Lung (tissue), 12 donors: ENCODE results near the gene METTL26. TPM values are rescaled to one million over a fixed set of nuclear protein-coding genes. Genes with fewer than 3 reads are reported as not detected.

Source experiments
- ATAC-seq: fragments of 200-7000 bp; cut with Tn5 transposase; one replicate; pipeline ENCODE4 v1.9.1; 2020; ENCODE audit warnings: moderate number of reproducible peaks; ENCODE audit not compliant: insufficient read depth, low FRiP score
- DNase-seq, 3 donors: peaks; one replicate each; pipeline ENCODE4 v3.0.0-alpha.2; 2013 to 2017
- H3K27ac ChIP-seq, 2 donors: one replicate each; pipeline ENCODE4 v1.5.1; 2013; ENCODE audit warnings: mild to moderate bottlenecking in 2 of 2, moderate library complexity in 2 of 2, control low read depth in 1 of 2, inconsistent platforms in 1 of 2, low read depth in 1 of 2, low read length in 1 of 2
- H3K27me3 ChIP-seq, 3 donors: one replicate each; pipeline ENCODE4 v1.5.1; 2013; ENCODE audit warnings: low read length in 2 of 3; ENCODE audit not compliant: control insufficient read depth in 3 of 3, insufficient read depth in 3 of 3
- H3K36me3 ChIP-seq, 4 donors: one replicate each; pipeline ENCODE4 v1.5.1; 2013; ENCODE audit warnings: low read length in 4 of 4, mild to moderate bottlenecking in 1 of 4, moderate library complexity in 1 of 4; ENCODE audit not compliant: control insufficient read depth in 4 of 4, insufficient read depth in 4 of 4
- H3K4me1 ChIP-seq, 5 donors: one replicate each; pipeline ENCODE4 v1.5.1; 2013; ENCODE audit warnings: low read length in 5 of 5, mild to moderate bottlenecking in 2 of 5, moderate library complexity in 1 of 5; ENCODE audit not compliant: control insufficient read depth in 5 of 5, insufficient read depth in 5 of 5
- H3K4me3 ChIP-seq: one replicate; pipeline ENCODE4 v1.5.1; 2013; ENCODE audit warnings: mild to moderate bottlenecking, control low read depth, moderate library complexity
- H3K9ac ChIP-seq, 2 donors: one replicate each; pipeline ENCODE4 v1.5.1; 2013; ENCODE audit warnings: low read length in 2 of 2, control low read depth in 1 of 2; ENCODE audit not compliant: insufficient read depth in 1 of 2
- H3K9me3 ChIP-seq, 4 donors: one replicate each; pipeline ENCODE4 v1.5.1; 2013; ENCODE audit warnings: low read length in 3 of 4, mild to moderate bottlenecking in 1 of 4, moderate library complexity in 1 of 4; ENCODE audit not compliant: control insufficient read depth in 4 of 4, insufficient read depth in 3 of 4
- CTCF ChIP-seq: IDR thresholded peaks from 2 replicates; pipeline ENCODE4 v1.5.1; 2012; ENCODE audit warnings: mild to moderate bottlenecking; ENCODE audit errors: control extremely low read depth, extremely low read depth
- WGBS, 2 donors: extraction: QIAGEN DNeasy Blood & Tissue Kit; methylation state at CpG; one replicate each; pipeline ENCODE4 v1.1.7; 2013; 5-methylcytosine and 5-hydroxymethylcytosine counted together
- polyA plus RNA-seq, 2 donors: library from polyadenylated mRNA; stranded (reverse); fragments of 200-250 nt; gene quantifications; one replicate each; pipeline ENCODE4 v1.2.1, GENCODE V29; 2013
- total RNA-seq, 2 donors: library from RNA; depleted of rRNA in 1 of 2; stranded (reverse); fragments of >200 nt in 1 of 2; gene quantifications; one replicate each; pipeline ENCODE4 v1.2.1, GENCODE V29; 2014 to 2021
- donor health status: control.
- donor health status: control.
- donor health status: Bipolar disorder and iron deficiency.
- donor health status: healthy.
- donor health status: DM: yes; HTN: yes; CAD: no.

METTL26 gene
- total and polyA plus RNA-seq, 4 donors, result 36.1 to 200 (median 114) TPM

DNA sequence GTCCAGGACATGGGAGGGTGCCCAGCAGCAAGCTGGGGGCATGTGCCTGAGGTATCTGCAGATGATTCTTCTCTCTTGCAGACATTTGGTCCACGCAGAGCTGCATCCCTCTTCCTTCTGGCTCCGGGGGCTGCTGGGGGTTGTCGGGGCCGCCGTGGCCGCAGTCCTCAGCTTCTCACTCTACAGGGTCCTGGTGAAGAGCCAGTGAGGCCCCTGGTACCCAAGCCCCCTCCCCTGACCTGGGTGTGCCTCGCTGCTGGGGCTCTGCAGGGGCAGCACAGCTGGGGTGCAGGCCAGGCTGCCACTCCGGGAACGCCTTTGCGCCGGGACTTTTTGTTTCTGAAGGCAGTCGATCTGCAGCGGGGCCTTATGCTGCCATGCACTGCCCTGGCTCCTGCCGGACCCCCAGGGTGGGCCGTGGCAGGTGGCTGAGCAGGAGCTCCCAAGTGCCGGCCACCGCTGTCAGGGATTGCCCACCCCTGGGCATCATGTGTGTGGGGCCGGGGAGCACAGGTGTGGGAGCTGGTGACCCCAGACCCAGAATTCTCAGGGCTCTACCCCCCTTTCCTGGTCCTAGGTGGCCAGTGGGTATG, 37.4 kb upstream of the METTL26 start:
- H3K9ac ChIP-seq, result no peak overlapping the region
- H3K27ac ChIP-seq, result no peak overlapping the region
- DNase-seq (no peak), ATAC-seq (no peak)
- no peaks in the 10 kb centered on the region for H3K27me3 ChIP-seq
- WGBS, 2 donors, result 93 to 96% methylated on average over 17 to 18 of the region's 18 CpGs
- H3K4me3 ChIP-seq, result no peak overlapping the region
- H3K9me3 ChIP-seq, result peaks cover 0 to 4% (median 0%) of the 10 kb centered on the region in 4 donors
- no peak for TF ChIP-seq CTCF
- H3K36me3 ChIP-seq, result peaks cover 2 to 46% (median 19%) of the 10 kb centered on the region in 4 donors
- H3K4me1 ChIP-seq, result peaks cover 0 to 21% (median 4%) of the 10 kb centered on the region in 5 donors

GRCh38 chr16:672851-673250, 36.7 kb upstream of the METTL26 start:
- H3K27me3 ChIP-seq, result no peaks in the 10 kb centered on the region
- no peak overlapping the region for H3K27ac ChIP-seq
- DNase-seq, result no peak
- H3K9me3 ChIP-seq, result peaks cover 0 to 4% (median 0%) of the 10 kb centered on the region in 4 donors
- H3K9ac ChIP-seq, result no peak overlapping the region
- H3K36me3 ChIP-seq, result peaks cover 2 to 46% (median 19%) of the 10 kb centered on the region in 4 donors
- no peak overlapping the region for H3K4me3 ChIP-seq
- H3K4me1 ChIP-seq, result peaks cover 0 to 21% (median 4%) of the 10 kb centered on the region in 5 donors
- 92 to 96% methylated on average over 21 of the region's 21 CpGs for WGBS, 2 donors
- ATAC-seq, result no peak
- TF ChIP-seq CTCF, result no peak

DNA sequence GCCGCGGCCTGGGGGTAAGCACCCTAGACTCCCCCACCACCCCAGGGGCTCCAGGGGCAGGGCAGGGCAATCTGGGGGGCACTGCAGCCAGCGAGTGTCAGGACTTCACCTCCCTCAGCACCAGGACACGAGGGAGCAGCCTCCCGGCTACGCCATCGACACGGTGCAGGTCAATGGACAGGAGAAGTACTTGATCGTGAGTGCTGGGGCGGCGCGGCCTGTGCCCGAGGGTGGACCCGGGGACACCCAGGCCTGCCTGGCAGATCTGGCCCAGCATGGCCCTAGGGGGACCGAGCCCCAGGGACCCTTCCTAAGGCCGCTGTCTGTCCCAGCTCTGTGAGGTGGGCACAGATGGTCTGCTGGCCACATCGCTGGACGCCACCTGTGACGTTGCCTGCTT, 36.3 kb upstream of the METTL26 start:
- no peaks in the 10 kb centered on the region for H3K27me3 ChIP-seq
- peaks cover 0 to 22% (median 4%) of the 10 kb centered on the region in 5 donors for H3K4me1 ChIP-seq
- no peak overlapping the region for H3K4me3 ChIP-seq
- H3K36me3 ChIP-seq, result peaks cover 2 to 46% (median 19%) of the 10 kb centered on the region in 4 donors
- no peak for TF ChIP-seq CTCF
- peaks cover 0 to 4% (median 0%) of the 10 kb centered on the region in 4 donors for H3K9me3 ChIP-seq
- WGBS, 2 donors, result 95% methylated on average over 19 of the region's 19 CpGs
- ATAC-seq, result no peak
- no peak for DNase-seq
- no peak overlapping the region for H3K9ac ChIP-seq
- H3K27ac ChIP-seq, result no peak overlapping the region
